ENCODE data around the gene SLC29A2. TPM values are rescaled to one million over a fixed set of nuclear protein-coding genes. Genes with fewer than 3 reads are reported as not detected.

The SLC29A2 gene
- total and polyA plus RNA-seq, 3 donors from 2014 or later, result 1.2 to 3.1 (median 1.6) TPM

DNA sequence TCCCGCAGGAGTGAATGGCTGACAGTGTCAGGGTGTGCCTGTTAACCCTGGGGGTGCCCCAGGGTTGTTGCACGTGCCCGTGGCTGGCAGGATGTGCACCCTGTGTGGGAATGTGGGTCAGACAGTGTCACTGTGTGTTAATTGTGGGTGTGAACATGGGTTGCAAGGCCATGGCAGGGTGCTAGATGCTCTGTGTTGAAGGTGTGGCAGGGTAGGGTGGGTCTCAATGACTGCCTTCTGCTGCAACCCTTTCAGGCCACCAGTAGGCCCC lies 43.6 kb downstream of the SLC29A2 start:
- no peak for TF ChIP-seq POLR2A (IDR thresholded peaks at IDR 0.05)
- TF ChIP-seq, protein P1, sequence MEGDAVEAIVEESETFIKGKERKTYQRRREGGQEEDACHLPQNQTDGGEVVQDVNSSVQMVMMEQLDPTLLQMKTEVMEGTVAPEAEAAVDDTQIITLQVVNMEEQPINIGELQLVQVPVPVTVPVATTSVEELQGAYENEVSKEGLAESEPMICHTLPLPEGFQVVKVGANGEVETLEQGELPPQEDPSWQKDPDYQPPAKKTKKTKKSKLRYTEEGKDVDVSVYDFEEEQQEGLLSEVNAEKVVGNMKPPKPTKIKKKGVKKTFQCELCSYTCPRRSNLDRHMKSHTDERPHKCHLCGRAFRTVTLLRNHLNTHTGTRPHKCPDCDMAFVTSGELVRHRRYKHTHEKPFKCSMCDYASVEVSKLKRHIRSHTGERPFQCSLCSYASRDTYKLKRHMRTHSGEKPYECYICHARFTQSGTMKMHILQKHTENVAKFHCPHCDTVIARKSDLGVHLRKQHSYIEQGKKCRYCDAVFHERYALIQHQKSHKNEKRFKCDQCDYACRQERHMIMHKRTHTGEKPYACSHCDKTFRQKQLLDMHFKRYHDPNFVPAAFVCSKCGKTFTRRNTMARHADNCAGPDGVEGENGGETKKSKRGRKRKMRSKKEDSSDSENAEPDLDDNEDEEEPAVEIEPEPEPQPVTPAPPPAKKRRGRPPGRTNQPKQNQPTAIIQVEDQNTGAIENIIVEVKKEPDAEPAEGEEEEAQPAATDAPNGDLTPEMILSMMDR (IDR thresholded peaks at IDR 0.05), result no peak
- Histone ChIP-seq H3K4me1 (peaks cover 22% of the 10 kb centered on the region), H3K27ac (no peak overlapping the region), H3K4me3 (no peak overlapping the region), H3K36me3 (ENCODE audit: low read depth, missing control alignments) (no peaks in the 10 kb centered on the region), H3K9me3 (no peaks in the 10 kb centered on the region), H3K27me3 (no peaks in the 10 kb centered on the region)
- DNase-seq, result no peak
- 74 to 100% methylated on average over 1 to 3 of the region's 3 CpGs for WGBS, 2 donors
- intact Hi-C loops (cut with DNase I; ENCODE audit: low total_unique reads), result no loop called here

DNA sequence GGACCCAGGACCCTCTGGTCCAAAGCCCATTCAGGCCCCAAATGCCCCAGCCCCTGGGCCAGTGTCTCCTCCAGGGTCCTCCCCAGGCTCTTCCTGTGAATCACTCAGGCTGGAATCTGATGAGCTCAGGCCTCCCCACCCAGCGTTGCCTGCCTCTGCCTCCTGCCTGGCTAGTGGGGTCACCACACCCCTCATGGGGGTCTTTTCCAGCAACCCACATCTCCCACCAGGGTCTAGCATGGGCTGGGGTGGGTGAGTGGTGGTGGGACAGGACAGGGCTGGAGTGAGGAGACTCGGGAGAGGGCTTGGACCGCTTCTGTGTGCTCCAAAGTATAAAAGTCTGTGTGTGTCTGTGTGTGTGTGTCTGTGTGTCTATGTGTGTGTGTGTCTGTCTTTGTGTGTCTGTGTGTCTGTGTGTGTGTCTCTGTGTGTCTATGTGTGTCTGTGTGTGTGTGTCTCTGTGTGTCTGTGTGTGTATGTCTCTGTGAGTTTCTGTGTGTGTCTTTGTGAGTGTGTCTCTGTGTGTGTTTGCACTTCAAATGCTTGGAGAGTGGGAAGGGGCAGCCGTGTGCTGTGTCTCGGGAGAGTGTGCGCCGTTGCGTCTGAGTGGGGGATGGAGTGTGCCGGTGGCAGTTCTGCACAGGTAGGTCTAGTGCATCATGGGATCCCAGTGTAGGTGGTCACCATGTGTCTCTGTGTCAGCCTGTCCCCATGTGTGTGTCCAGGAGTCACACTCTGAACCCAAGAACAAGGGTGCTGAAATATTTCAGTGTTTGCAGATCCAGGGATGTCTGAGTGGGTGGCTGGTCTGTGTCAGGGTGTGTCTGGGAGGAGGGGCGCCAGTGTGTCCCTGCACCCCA lies 44.2 kb downstream of the SLC29A2 start:
- H3K4me1 ChIP-seq, result peaks cover 23% of the 10 kb centered on the region

DNA sequence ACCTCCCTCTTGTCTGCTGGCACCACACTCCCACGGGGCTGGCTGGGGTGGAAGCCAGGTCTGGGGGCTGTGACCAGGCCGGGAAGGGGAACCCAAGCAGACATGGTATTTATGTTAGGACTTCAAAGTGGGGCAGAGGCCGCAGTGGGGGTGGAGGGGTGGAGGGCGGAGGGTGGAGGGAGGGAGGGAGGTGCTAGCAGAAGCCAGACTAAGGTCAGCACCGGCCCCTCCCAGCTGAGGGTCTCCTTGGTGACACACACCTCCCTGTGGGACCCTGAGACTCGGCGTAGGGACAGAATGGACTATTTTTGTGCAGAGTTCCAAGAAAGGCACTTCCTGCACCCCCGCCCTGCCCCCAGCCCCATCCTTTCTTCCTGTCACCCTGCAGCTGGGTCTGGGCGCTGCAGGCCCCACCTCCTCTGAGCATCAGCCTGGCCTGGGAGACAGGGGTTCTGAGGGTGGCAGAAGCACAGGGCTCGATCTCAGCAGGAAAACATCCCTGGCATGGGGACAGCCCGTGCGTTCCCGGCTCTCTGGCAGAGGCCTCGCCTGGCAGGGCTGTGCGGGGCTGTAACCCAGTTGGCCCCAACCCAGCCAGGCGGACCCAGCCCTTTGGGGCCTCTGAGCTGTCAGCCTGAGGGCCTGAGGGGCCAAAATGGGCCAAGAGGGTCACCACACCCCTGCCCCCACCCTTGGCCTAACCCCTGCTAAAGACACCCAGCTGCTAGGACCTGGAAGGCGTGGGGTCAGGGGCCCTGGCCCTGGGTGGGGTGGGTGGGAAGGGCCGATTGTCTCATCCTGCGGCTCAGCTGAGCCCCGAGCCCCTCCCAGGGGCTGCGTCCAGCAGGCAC lies 45.1 kb downstream of the SLC29A2 start:
- H3K4me1 ChIP-seq, result peaks cover 25% of the 10 kb centered on the region
- no peak for DNase-seq
- peak overlapping the region in 1 of 2 donors; percentile 53 for H3K27ac ChIP-seq
- H3K9me3 ChIP-seq, result no peaks in the 10 kb centered on the region
- no peaks in the 10 kb centered on the region for H3K36me3 ChIP-seq (ENCODE audit: low read depth, missing control alignments)
- H3K27me3 ChIP-seq, result no peaks in the 10 kb centered on the region
- TF ChIP-seq, protein P1 (IDR thresholded peaks at IDR 0.05), result no peak
- TF ChIP-seq POLR2A (IDR thresholded peaks at IDR 0.05), result no peak
- intact Hi-C loops (cut with DNase I; ENCODE audit: low total_unique reads), result no loop called here
- no peak overlapping the region for H3K4me3 ChIP-seq
- 44 to 50% methylated on average over 11 to 13 of the region's 21 CpGs for WGBS, 2 donors

More for the DNA sequence above, 44.2 kb downstream of the SLC29A2 start:
- Histone ChIP-seq H3K36me3 (ENCODE audit: low read depth, missing control alignments) (no peaks in the 10 kb centered on the region), H3K27ac (peak overlapping the region in 1 of 2 donors; percentile 53), H3K27me3 (no peaks in the 10 kb centered on the region), H3K9me3 (no peaks in the 10 kb centered on the region), H3K4me3 (no peak overlapping the region)
- intact Hi-C loops (cut with DNase I; ENCODE audit: low total_unique reads), result no loop called here
- no peak for DNase-seq
- TF ChIP-seq, protein P1 (IDR thresholded peaks at IDR 0.05), result no peak
- no peak for TF ChIP-seq POLR2A (IDR thresholded peaks at IDR 0.05)
- WGBS, 2 donors, result 79% methylated on average over 10 of the region's 10 CpGs; no CpG with 5 or more reads in 1 of the 2 donors

DNA sequence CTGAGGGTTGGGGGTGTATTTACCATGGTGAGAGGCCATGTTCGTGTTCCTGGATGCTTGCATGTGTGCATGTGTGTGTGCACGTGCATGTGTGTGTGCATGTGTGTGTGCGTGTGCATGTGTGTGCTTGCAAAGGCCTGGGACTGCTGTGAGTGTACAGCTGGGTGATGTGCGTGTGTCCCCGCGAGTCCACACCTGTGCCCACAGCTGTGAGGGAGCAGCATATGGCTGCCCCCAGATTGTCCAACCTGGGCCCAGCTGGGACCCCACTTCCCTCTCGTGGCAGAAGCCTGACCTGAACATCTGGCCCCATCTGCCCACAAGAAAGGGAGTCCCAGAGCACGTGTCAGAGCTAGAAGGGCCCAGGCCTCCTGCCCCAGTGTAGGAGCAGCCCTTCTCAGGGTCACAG lies 46.3 kb downstream of the SLC29A2 start:
- TF ChIP-seq, protein P1 (IDR thresholded peaks at IDR 0.05), result no peak
- TF ChIP-seq POLR2A (IDR thresholded peaks at IDR 0.05), result no peak
- H3K27ac ChIP-seq, result no peak overlapping the region
- H3K36me3 ChIP-seq (ENCODE audit: low read depth, missing control alignments), result no peaks in the 10 kb centered on the region
- no peaks in the 10 kb centered on the region for H3K27me3 ChIP-seq
- 83 to 89% methylated on average over 1 to 8 of the region's 8 CpGs for WGBS, 2 donors
- DNase-seq, result no peak
- H3K4me1 ChIP-seq, result peaks cover 25% of the 10 kb centered on the region
- no peak overlapping the region for H3K4me3 ChIP-seq
- H3K9me3 ChIP-seq, result no peaks in the 10 kb centered on the region
- intact Hi-C loops (cut with DNase I; ENCODE audit: low total_unique reads), result no loop called here
